Memory B cell (primary cell): Measurements from ENCODE around the gene NET1.

Experiments used
- ATAC-seq: fragments of 150-1000 bp; cut with Tn5 transposase; 2 replicates; pipeline ENCODE4 v1.10.0; 2021; ENCODE audit warnings: low read depth, mild to moderate bottlenecking, moderate library complexity
- DNase-seq, 2 donors: peaks; one replicate each; pipeline ENCODE4 v3.0.0; 2022; ENCODE audit warnings: low spot score in 2 of 2
- H3K27ac Mint-ChIP-seq: one replicate; pipeline ENCODE4 v1.8.0; 2022; ENCODE audit warnings: mild to moderate bottlenecking, moderate library complexity, mixed read lengths
- H3K27me3 Mint-ChIP-seq: one replicate; pipeline ENCODE4 v1.8.0; 2022; ENCODE audit warnings: mixed read lengths
- H3K36me3 Mint-ChIP-seq: one replicate; pipeline ENCODE4 v1.8.0; 2022; ENCODE audit warnings: mild to moderate bottlenecking, mixed read lengths
- H3K4me1 Mint-ChIP-seq: one replicate; pipeline ENCODE4 v1.8.0; 2022; ENCODE audit warnings: mixed read lengths
- H3K4me3 Mint-ChIP-seq: one replicate; pipeline ENCODE4 v1.8.0; 2022; ENCODE audit warnings: mild to moderate bottlenecking, moderate library complexity, mixed read lengths
- H3K9me3 Mint-ChIP-seq: one replicate; pipeline ENCODE4 v1.8.0; 2022; ENCODE audit warnings: mixed read lengths

Gene NET1

DNA sequence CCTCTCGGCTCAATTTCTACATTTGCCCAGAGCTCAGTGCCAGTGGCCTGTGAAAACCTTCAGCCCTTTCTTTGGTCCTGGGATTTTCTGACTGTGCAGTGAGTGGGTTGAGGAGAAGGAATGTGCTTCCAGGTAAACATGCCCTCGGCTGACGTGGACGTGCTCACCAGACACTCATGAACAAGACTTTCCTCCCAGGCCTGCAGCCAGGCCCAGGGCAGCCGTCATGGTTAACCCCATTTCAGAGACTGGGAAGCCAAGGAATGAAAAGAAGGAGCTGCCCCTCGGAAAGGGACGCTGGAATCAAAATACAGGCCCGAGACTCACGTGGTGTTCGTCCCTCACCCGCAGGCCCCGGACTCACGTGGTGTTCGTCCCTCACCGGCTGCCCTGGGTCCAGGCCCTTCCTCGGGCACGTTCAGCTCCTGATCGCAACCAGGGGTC, 95.8 kb downstream of the NET1 start:
- DNase-seq: no peak
- H3K36me3 Mint-ChIP-seq: no peaks in the 10 kb centered on the region
- H3K27me3 Mint-ChIP-seq: peaks cover 21% of the 10 kb centered on the region

More for the DNA sequence above, 95.8 kb downstream of the NET1 start:
- H3K9me3 Mint-ChIP-seq: no peaks in the 10 kb centered on the region
- H3K4me1 Mint-ChIP-seq: no peaks in the 10 kb centered on the region
- no peak for ATAC-seq
- H3K4me3 Mint-ChIP-seq: no peak overlapping the region
- no peak overlapping the region for H3K27ac Mint-ChIP-seq
